Keratinocyte (primary cell): ENCODE measurements around the gene DSCAML1. TPM values are rescaled to one million over a fixed set of nuclear protein-coding genes. Genes with fewer than 3 reads are reported as not detected.

Experiments
- DNase-seq: peaks from one replicate; pipeline ENCODE4 v3.0.0-alpha.2; 2011; ENCODE audit warnings: low read depth, missing footprints, low spot score
- FAIRE-seq: peaks from 2 replicates; lab custom pipeline; 2011; peaks lifted over from hg19 to GRCh38; lab: Jason Lieb, UNC
- H2AFZ ChIP-seq: 2 replicates; pipeline ENCODE4 v1.6.0; 2012; ENCODE audit warnings: low read length, control low read depth, inconsistent platforms; ENCODE audit not compliant: control insufficient read depth
- H3K27ac ChIP-seq: 2 replicates; pipeline ENCODE4 v1.5.1; 2011; ENCODE audit warnings: low read length; ENCODE audit not compliant: control insufficient read depth, insufficient read depth
- H3K27me3 ChIP-seq: 3 replicates; pipeline ENCODE4 v1.6.0; 2011; ENCODE audit warnings: low read length; ENCODE audit not compliant: control insufficient read depth, insufficient read depth; ENCODE audit errors: extremely low read depth
- H3K36me3 ChIP-seq, 2 experiments: 2 replicates in 1 of 2; 3 replicates in 1 of 2; pipeline ENCODE4 v1.5.1; 2011; ENCODE audit warnings: low read length in 2 of 2, mild to moderate bottlenecking in 1 of 2; ENCODE audit not compliant: control insufficient read depth in 2 of 2, insufficient read depth in 2 of 2; ENCODE audit errors: extremely low read depth in 1 of 2
- H3K4me1 ChIP-seq: 3 replicates; pipeline ENCODE4 v1.5.1; 2011; ENCODE audit warnings: low read length; ENCODE audit not compliant: control insufficient read depth, insufficient read depth; ENCODE audit errors: extremely low read depth
- H3K4me2 ChIP-seq: 3 replicates; pipeline ENCODE4 v1.6.0; 2011; ENCODE audit warnings: low read depth, low read length; ENCODE audit not compliant: control insufficient read depth, insufficient read depth; ENCODE audit errors: extremely low read depth
- H3K4me3 ChIP-seq, 3 experiments: fragments of 200-600 bp in 1 of 3; sonication (generic) in 1 of 3; 2 replicates in 2 of 3; 3 replicates in 1 of 3; pipeline ENCODE4 v1.5.1; 2011 to 2016; ENCODE audit warnings: low read length in 3 of 3, mild to moderate bottlenecking in 3 of 3, control low read depth in 2 of 3, inconsistent platforms in 1 of 3, low read depth in 1 of 3, mixed read lengths in 1 of 3, mixed run types in 1 of 3, moderate library complexity in 1 of 3; ENCODE audit not compliant: control insufficient read depth in 2 of 3, insufficient read depth in 2 of 3; ENCODE audit errors: extremely low read depth in 1 of 3
- H3K79me2 ChIP-seq: 2 replicates; pipeline ENCODE4 v1.6.0; 2012; ENCODE audit warnings: low read length; ENCODE audit not compliant: control insufficient read depth, insufficient read depth
- H3K9ac ChIP-seq: 3 replicates; pipeline ENCODE4 v1.6.0; 2011; ENCODE audit warnings: low read length; ENCODE audit not compliant: control insufficient read depth, insufficient read depth; ENCODE audit errors: extremely low read depth
- H3K9me1 ChIP-seq: 3 replicates; pipeline ENCODE4 v1.6.0; 2011; ENCODE audit warnings: low read length; ENCODE audit not compliant: control insufficient read depth, insufficient read depth; ENCODE audit errors: extremely low read depth
- H3K9me3 ChIP-seq: 2 replicates; pipeline ENCODE4 v1.5.1; 2012; ENCODE audit warnings: low read depth, low read length; ENCODE audit not compliant: control insufficient read depth
- H4K20me1 ChIP-seq: 3 replicates; pipeline ENCODE4 v1.6.0; 2011; ENCODE audit warnings: low read length; ENCODE audit not compliant: control insufficient read depth, insufficient read depth; ENCODE audit errors: extremely low read depth
- CTCF ChIP-seq, 3 experiments: IDR thresholded peaks in 1 of 3; conservative IDR thresholded peaks in 1 of 3; optimal IDR thresholded peaks in 1 of 3; 2 replicates in 2 of 3; 3 replicates in 1 of 3; pipeline versions ENCODE3 to v1.5.1; 2011; ENCODE audit warnings: low read length in 3 of 3, mild to moderate bottlenecking in 3 of 3, moderate library complexity in 2 of 3, control low read depth in 1 of 3, inconsistent platforms in 1 of 3; ENCODE audit not compliant: insufficient read depth in 2 of 3; ENCODE audit errors: extremely low read depth in 1 of 3
- EZH2 ChIP-seq: IDR thresholded peaks from one replicate; pipeline ENCODE4 v1.6.1; 2012; ENCODE audit warnings: inconsistent platforms, mild to moderate bottlenecking, low read length, moderate library complexity
- dilution Hi-C: fragments of 300-500 bp; cut with MboI; formaldehyde crosslinking; loops from one replicate; pipeline ENCODE4 v1.7.0; 2020; ENCODE audit warnings: low sequenced_read_pairs; ENCODE audit not compliant: extremely low pct_ligation_motif_present
- polyA plus RNA-seq, 5 experiments: library from polyadenylated mRNA; depleted of rRNA in 3 of 5; stranded (reverse) in 3 of 5; stranded (forward) in 1 of 5; unstranded in 1 of 5; fragments of >200 nt; gene quantifications; 1 replicate in 1 of 5; 2 replicates in 3 of 5; 3 replicates in 1 of 5; pipeline versions ENCODE4 v1.2.1 to v1.2.3, GENCODE V29; 2011 to 2012; ENCODE audit warnings: missing spikeins in 2 of 5, low read depth in 1 of 5, low replicate concordance in 1 of 5

DSCAML1 gene
- polyA plus RNA-seq, 1 donor (not counting 4 experiments of a cell fraction or from before 2014, with no cell fraction given), result not detected

DNA sequence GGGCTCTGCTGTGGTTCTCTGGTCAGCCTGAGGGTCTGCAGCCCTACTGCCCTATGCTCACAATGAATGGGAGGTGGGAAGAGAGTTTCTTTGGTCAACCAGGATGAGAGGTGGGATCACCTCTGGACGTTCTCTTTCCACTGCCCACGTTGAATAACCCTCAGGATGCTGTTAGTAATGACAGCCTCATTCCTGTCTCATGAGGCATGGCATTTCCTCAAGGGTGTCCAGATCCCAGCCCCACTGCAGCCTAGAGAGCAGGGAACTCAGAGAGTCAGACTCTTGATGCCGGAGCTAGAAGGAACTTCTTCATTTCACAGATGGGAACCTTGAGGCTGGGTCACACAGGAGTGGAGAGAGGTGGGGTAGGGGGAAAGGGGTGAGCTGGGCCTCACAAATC, 273.3 kb downstream of the DSCAML1 start:
- FAIRE-seq, result no peak
- Histone ChIP-seq H3K9ac (no peak overlapping the region), H3K4me2 (no peak overlapping the region), H3K36me3 (no peaks in the 10 kb centered on the region), H3K9me3 (no peaks in the 10 kb centered on the region), H3K4me3 (no peak overlapping the region), H4K20me1 (no peaks in the 10 kb centered on the region), H3K9me1 (no peaks in the 10 kb centered on the region), H3K27me3 (peaks cover 10% of the 10 kb centered on the region), H3K79me2 (no peaks in the 10 kb centered on the region), H2AFZ (no peak overlapping the region), H3K27ac (no peak overlapping the region), H3K4me1 (no peaks in the 10 kb centered on the region)
- dilution Hi-C loops, result no loop called here
- DNase-seq, result no peak
- TF ChIP-seq CTCF (optimal IDR thresholded peaks at IDR 0.05 in 1 of 3, IDR thresholded peaks at IDR 0.05 in 1 of 3, conservative IDR thresholded peaks at IDR 0.05 in 1 of 3; ENCODE audit: extremely low read depth in 1 of 3, insufficient read depth in 2 of 3, low read length in 3 of 3) (no peak), EZH2 (no peak)

DNA sequence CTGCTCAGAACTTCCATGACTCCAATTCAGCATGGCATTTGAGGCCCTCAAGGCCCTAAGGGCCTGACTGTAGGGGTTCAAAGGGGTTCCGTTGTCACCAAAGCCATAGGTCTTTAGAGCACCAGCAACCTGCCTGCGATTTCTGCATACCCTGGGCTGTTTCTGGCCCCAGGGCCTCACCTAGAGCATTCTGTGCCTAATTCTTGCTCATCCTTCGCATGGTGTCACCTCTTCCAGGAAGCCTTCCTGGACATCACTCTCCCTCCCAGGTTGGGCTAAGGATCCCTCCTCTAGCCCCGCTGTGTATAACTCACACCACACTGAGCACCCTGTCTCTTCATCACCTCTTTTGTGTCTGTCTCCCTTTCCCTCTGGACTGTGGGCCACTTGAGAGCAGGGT, 275.0 kb downstream of the DSCAML1 start:
- dilution Hi-C loops, result no loop called here
- Histone ChIP-seq H3K36me3 (no peaks in the 10 kb centered on the region), H3K27ac (no peak overlapping the region), H3K4me1 (no peaks in the 10 kb centered on the region), H3K79me2 (no peaks in the 10 kb centered on the region), H4K20me1 (no peaks in the 10 kb centered on the region), H3K4me2 (no peak overlapping the region), H3K4me3 (no peak overlapping the region), H3K9me3 (no peaks in the 10 kb centered on the region), H2AFZ (no peak overlapping the region), H3K27me3 (no peaks in the 10 kb centered on the region), H3K9me1 (no peaks in the 10 kb centered on the region), H3K9ac (no peak overlapping the region)
- DNase-seq (no peak), FAIRE-seq (no peak)
- TF ChIP-seq EZH2 (no peak), CTCF (optimal IDR thresholded peaks at IDR 0.05 in 1 of 3, IDR thresholded peaks at IDR 0.05 in 1 of 3, conservative IDR thresholded peaks at IDR 0.05 in 1 of 3; ENCODE audit: extremely low read depth in 1 of 3, insufficient read depth in 2 of 3, low read length in 3 of 3) (no peak)
